SU-DHL-6 (cell line): ENCODE measurements around the gene AGAP1.

Source experiments
- H2AFZ ChIP-seq: fragments of 200-600 bp; sonication (generic); 2 replicates; pipeline ENCODE4 v1.6.1; 2014; ENCODE audit warnings: low read depth, mild to moderate bottlenecking, moderate library complexity, mixed read lengths, antibody characterized with exemption, low read length; ENCODE audit not compliant: severe bottlenecking
- H3F3A ChIP-seq: fragments of 200-600 bp; shearing (Covaris generic); 2 replicates; pipeline ENCODE4 v1.6.0; 2016; ENCODE audit warnings: antibody characterized with exemption, mild to moderate bottlenecking; ENCODE audit not compliant: insufficient read depth
- H3K27ac ChIP-seq: fragments of 200-600 bp; sonication (generic); 2 replicates; pipeline ENCODE4 v1.5.1; 2016; ENCODE audit warnings: low read depth, mild to moderate bottlenecking, low read length, moderate library complexity, mixed read lengths
- H3K27me3 ChIP-seq: fragments of 200-600 bp; sonication (generic), shearing (Covaris generic); 2 replicates; pipeline ENCODE4 v1.6.0; 2014; ENCODE audit warnings: mild to moderate bottlenecking, low read length
- H3K36me3 ChIP-seq: fragments of 200-600 bp; sonication (generic); 2 replicates; pipeline ENCODE4 v1.6.1; 2014; ENCODE audit warnings: mild to moderate bottlenecking, low read length, mixed read lengths
- H3K4me2 ChIP-seq: fragments of 300-600, 200-600 bp; shearing (Covaris generic), sonication (generic); 2 replicates; pipeline ENCODE4 v1.6.0; 2014; ENCODE audit warnings: low read length, low read depth, mild to moderate bottlenecking; ENCODE audit not compliant: poor library complexity, severe bottlenecking
- H3K4me3 ChIP-seq: fragments of 200-600 bp; sonication (generic); 2 replicates; pipeline ENCODE4 v1.5.1; 2014; ENCODE audit warnings: antibody characterized with exemption, low read length, mild to moderate bottlenecking, mixed read lengths; ENCODE audit not compliant: insufficient read depth, poor library complexity, severe bottlenecking
- H3K79me2 ChIP-seq: fragments of 200-600 bp; sonication (generic); 2 replicates; pipeline ENCODE4 v1.6.1; 2014; ENCODE audit warnings: mild to moderate bottlenecking, low read length, moderate library complexity; ENCODE audit not compliant: insufficient read depth
- H3K9ac ChIP-seq: fragments of 200-600 bp; sonication (generic); 2 replicates; pipeline ENCODE4 v1.7.0; 2014; ENCODE audit warnings: mild to moderate bottlenecking, low read length
- H3K9me2 ChIP-seq: fragments of 200-600 bp; sonication (generic); replicated peaks from 2 replicates; pipeline ENCODE4 v1.6.1; 2014; ENCODE audit warnings: low read length; ENCODE audit not compliant: insufficient read depth
- H3K9me3 ChIP-seq: fragments of 200-600 bp; sonication (generic); 2 replicates; pipeline ENCODE4 v1.6.1; 2014; ENCODE audit warnings: low read length, mixed read lengths; ENCODE audit not compliant: insufficient read depth
- H4K20me1 ChIP-seq: fragments of 200-600 bp; sonication (generic); 2 replicates; pipeline ENCODE4 v1.6.1; 2014; ENCODE audit warnings: low read depth, mild to moderate bottlenecking, antibody characterized with exemption, low read length, moderate library complexity, mixed read lengths
- EZH2phosphoT487 ChIP-seq: fragments of 200-600 bp; sonication (generic), shearing (Covaris generic); conservative IDR thresholded peaks from 2 replicates; pipeline ENCODE4 v1.6.1; 2018; ENCODE audit warnings: mild to moderate bottlenecking, antibody characterized with exemption, low read length, moderate library complexity, mixed read lengths
- TF ChIP-seq, protein P1 (sequence below): fragments of 200-600 bp; sonication (generic); IDR thresholded peaks from one replicate; pipeline ENCODE4 v1.5.1; 2017; ENCODE audit warnings: antibody characterized with exemption, mild to moderate bottlenecking, low read length, moderate library complexity; ENCODE audit not compliant: insufficient read depth, poor library complexity, severe bottlenecking

Gene AGAP1

DNA sequence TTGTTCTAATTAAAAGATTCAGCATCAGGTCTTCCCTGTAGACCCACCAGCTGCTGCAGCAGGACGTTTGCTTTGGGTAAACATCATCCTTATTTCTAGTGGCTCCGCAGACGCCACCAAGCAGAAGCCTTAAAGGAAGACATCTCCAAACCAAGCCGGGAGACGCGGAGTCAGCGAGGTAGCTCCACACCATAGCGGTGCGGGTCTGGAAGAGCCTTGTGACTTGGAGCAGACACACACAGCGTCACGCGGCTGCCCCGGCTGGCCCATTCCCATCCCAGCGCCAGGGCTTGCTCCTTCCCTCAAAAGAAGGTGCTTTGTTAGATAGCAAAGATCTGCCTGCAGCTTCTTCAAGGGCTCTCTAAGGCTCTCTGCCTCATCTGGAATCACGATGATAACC, 437.8 kb downstream of the AGAP1 start:
- Histone ChIP-seq H3K36me3 (no peaks in the 10 kb centered on the region), H4K20me1 (no peaks in the 10 kb centered on the region), H3K4me3 (no peak overlapping the region), H3K9me3 (no peaks in the 10 kb centered on the region), H3K9me2 (no peaks in the 10 kb centered on the region), H2AFZ (no peak overlapping the region), H3F3A (no peaks in the 10 kb centered on the region), H3K9ac (no peak overlapping the region), H3K27me3 (no peaks in the 10 kb centered on the region), H3K79me2 (no peaks in the 10 kb centered on the region), H3K4me2 (no peak overlapping the region), H3K27ac (no peak overlapping the region)
- TF ChIP-seq, protein P1, sequence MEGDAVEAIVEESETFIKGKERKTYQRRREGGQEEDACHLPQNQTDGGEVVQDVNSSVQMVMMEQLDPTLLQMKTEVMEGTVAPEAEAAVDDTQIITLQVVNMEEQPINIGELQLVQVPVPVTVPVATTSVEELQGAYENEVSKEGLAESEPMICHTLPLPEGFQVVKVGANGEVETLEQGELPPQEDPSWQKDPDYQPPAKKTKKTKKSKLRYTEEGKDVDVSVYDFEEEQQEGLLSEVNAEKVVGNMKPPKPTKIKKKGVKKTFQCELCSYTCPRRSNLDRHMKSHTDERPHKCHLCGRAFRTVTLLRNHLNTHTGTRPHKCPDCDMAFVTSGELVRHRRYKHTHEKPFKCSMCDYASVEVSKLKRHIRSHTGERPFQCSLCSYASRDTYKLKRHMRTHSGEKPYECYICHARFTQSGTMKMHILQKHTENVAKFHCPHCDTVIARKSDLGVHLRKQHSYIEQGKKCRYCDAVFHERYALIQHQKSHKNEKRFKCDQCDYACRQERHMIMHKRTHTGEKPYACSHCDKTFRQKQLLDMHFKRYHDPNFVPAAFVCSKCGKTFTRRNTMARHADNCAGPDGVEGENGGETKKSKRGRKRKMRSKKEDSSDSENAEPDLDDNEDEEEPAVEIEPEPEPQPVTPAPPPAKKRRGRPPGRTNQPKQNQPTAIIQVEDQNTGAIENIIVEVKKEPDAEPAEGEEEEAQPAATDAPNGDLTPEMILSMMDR, result no peak
- no peak for TF ChIP-seq EZH2phosphoT487

DNA sequence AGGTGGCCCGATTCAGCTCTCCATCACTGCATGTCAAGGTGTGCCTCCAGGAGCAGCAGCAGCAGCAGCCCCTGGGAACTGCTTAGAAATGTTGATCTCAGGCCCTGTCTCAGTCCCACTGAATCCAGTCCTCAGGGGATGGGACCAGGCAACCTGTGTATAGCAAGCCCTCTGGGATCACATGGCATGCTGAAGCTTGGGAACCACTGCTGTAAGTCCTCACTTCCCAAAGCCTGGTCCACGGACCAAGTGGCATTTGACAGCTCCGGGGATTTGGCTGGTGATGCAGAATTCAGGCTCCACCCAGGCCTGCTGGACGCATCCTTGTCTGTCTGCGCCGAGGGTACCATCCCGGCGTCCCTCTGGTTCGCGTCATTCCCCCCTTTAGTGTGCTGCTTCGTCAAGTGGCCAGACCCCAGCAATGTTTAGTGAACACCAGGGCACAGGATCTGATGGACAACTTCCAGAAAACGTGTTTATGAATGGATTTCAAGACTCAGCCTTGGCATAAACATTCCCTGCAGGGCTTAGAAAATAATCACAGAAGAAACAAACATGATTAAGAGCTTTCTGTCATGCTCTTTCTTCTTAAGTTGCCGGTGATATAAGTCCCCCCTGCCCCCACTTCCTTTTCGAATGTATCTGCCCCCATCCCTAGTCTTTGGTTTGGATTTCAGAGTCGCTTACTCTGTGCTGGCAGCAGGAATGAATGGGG, 440.4 kb downstream of the AGAP1 start:
- H3K27me3 ChIP-seq, result no peaks in the 10 kb centered on the region
- no peak overlapping the region for H2AFZ ChIP-seq
- H3K36me3 ChIP-seq, result no peaks in the 10 kb centered on the region
- no peaks in the 10 kb centered on the region for H3K79me2 ChIP-seq
- H3K9me3 ChIP-seq, result no peaks in the 10 kb centered on the region
- no peak overlapping the region for H3K4me3 ChIP-seq
- H3K9ac ChIP-seq, result no peak overlapping the region
- H3K4me2 ChIP-seq, result no peak overlapping the region
- no peaks in the 10 kb centered on the region for H3F3A ChIP-seq
- TF ChIP-seq, protein P1, result no peak
- no peak for TF ChIP-seq EZH2phosphoT487
- H3K27ac ChIP-seq, result no peak overlapping the region
- no peaks in the 10 kb centered on the region for H3K9me2 ChIP-seq
- no peaks in the 10 kb centered on the region for H4K20me1 ChIP-seq

DNA sequence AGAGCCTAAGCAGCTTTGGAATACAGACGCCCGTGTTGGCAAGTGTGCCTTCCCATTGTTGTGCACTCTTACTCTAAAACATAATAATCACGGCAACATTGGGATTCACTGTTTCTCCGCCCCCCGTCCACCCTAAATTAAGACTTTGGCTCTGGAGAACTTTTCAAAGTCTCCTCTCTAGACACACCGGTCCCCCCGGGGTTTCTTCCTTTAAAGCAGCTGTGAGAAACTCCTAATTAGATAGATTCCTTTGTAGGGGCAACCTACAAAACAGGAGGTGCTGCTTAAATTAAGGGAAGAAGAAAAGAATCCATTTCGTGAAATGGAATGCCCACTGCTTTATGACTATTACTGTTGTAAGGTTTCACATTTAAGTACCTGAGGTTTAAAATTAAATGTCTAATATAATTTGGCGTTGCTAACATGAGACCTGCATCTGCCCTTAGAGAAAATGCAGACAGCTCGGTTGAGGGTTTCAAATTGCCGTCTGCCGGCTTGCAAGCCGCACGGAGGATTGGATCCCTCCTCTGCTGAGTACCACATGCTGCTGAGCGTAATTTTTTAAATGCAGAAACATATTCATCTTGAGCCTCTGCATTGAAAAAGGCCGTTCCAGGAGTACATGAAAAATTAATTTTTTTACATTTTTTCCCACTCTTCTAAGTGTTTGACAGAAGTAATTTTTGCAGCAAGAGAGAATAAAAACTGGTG, 441.1 kb downstream of the AGAP1 start:
- H3K27ac ChIP-seq, result no peak overlapping the region
- no peaks in the 10 kb centered on the region for H3K9me3 ChIP-seq
- H2AFZ ChIP-seq, result no peak overlapping the region
- H3K9ac ChIP-seq, result no peak overlapping the region
- no peaks in the 10 kb centered on the region for H3K27me3 ChIP-seq
- TF ChIP-seq EZH2phosphoT487, result no peak
- TF ChIP-seq, protein P1, result no peak
- H3K9me2 ChIP-seq, result no peaks in the 10 kb centered on the region
- no peaks in the 10 kb centered on the region for H4K20me1 ChIP-seq
- no peak overlapping the region for H3K4me2 ChIP-seq
- no peaks in the 10 kb centered on the region for H3F3A ChIP-seq
- H3K79me2 ChIP-seq, result no peaks in the 10 kb centered on the region
- H3K4me3 ChIP-seq, result no peak overlapping the region
- H3K36me3 ChIP-seq, result no peaks in the 10 kb centered on the region
